ENCODE results near the gene RHEBL1.

GRCh38 chr12:49023812-49024211, 46.0 kb downstream of the RHEBL1 start:
- no peak for TF ChIP-seq YY1 (IDR thresholded peaks at IDR 0.05; ENCODE audit: low read depth)
- no peak for TF ChIP-seq RAD21 (IDR thresholded peaks at IDR 0.05; ENCODE audit: low read depth)
- no peak for TF ChIP-seq REST (IDR thresholded peaks at IDR 0.05; ENCODE audit: low read depth)
- no peak for TF ChIP-seq EP300 (IDR thresholded peaks at IDR 0.05; ENCODE audit: borderline replicate concordance)
- TF ChIP-seq TAF1 (IDR thresholded peaks at IDR 0.05; ENCODE audit: low read depth), result no peak
- no peak for TF ChIP-seq CREB1 (IDR thresholded peaks at IDR 0.05; ENCODE audit: low read depth)
- no peak for TF ChIP-seq NFIC (IDR thresholded peaks at IDR 0.05)
- no peak for TF ChIP-seq FOXM1 (IDR thresholded peaks at IDR 0.05; ENCODE audit: borderline replicate concordance, low read depth)
- no peak for TF ChIP-seq USF1 (IDR thresholded peaks at IDR 0.05)
- no peak for TF ChIP-seq EGR1 (IDR thresholded peaks at IDR 0.05)

All from Ishikawa (cell line).